ENCODE data around the gene IRX2. TPM values are rescaled to one million over a fixed set of nuclear protein-coding genes. Genes with fewer than 3 reads are reported as not detected.

IRX2 gene
- total and polyA plus RNA-seq, 2 donors (not counting 3 experiments of a cell fraction or from before 2014, with no cell fraction given) = not detected

DNA sequence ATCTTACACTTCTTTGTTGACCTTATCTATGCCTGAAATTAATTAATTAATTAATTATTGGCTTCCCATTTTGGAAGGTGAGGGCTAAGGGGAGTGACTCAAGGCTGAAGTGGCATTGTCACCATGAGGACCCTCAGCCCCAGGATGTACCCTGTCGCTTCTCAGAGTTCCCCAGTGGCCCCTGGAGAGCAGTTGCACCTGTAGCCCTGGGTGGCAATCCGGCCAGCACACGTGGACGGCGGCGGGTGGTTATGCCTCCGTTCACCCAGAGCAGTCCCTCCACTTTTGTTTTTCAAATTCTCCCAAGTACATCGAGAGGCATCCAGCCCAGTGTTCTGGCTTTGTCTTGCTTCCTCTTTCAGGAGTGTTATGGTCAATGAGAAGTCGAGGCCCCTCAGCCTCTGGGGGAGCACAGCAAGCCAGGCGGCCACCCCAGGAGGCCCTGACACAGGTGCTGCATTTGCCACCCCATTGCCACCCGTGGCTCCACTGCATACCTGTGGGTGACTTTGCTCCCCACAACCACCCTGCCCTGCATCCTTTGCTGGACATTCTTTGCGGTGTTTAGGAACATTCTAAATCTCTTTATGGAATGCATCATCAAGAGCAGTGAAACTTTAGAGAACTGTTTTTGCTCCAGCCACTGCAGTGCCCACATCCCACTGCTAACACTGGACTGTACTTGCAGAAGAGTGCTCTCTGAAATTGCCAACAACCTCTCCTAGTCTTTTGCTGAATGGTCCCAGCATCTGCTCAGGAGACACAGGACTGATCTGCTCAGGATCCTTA, 11.5 kb upstream of the IRX2 start:
- no peak overlapping the region for H3K4me3 ChIP-seq (replicated peaks in 1 of 3; ENCODE audit: insufficient read depth in 1 of 3, low read depth in 1 of 3, low read length in 3 of 3)
- no peak overlapping the region for H3K27ac ChIP-seq (ENCODE audit: insufficient read depth, low read depth, low read length)
- ChIA-PET CTCF (no interaction called here), POLR2A (no interaction called here)
- peaks cover under 1 to 2% of the 10 kb centered on the region in 2 experiments for H3K27me3 ChIP-seq (ENCODE audit: control insufficient read depth in 2 of 2, insufficient read depth in 2 of 2, low read length in 2 of 2)
- no TSS peak for BruUV-seq (replicated peaks)
- H3K4me1 ChIP-seq (ENCODE audit: control insufficient read depth, extremely low read depth, insufficient read depth, low read length) = no peaks in the 10 kb centered on the region
- peaks cover 2% of the 10 kb centered on the region for H3K9me3 ChIP-seq (replicated peaks; ENCODE audit: control insufficient read depth, insufficient read depth, low read length)
- H4K20me1 ChIP-seq (replicated peaks; ENCODE audit: control insufficient read depth, extremely low read depth, insufficient read depth, low read length) = no peaks in the 10 kb centered on the region
- DNase-seq (ENCODE audit: low read depth, low spot score) = no peak
- H3K9ac ChIP-seq (replicated peaks; ENCODE audit: extremely low read depth, insufficient read depth, low read length) = no peak overlapping the region
- H2AFZ ChIP-seq (ENCODE audit: low read depth, low read length) = no peak overlapping the region
- H3K4me2 ChIP-seq (ENCODE audit: insufficient read depth, low read length) = no peak overlapping the region
- dilution Hi-C loops (cut with MboI; ENCODE audit: extremely low pct_ligation_motif_present, low sequenced_read_pairs) (no loop called here), intact Hi-C loops (cut with micrococcal nuclease) (no loop called here)
- no peaks in the 10 kb centered on the region for H3K79me2 ChIP-seq (ENCODE audit: control insufficient read depth, insufficient read depth, low read length)
- no peak for TF ChIP-seq GATA2 (IDR thresholded peaks at IDR 0.05; ENCODE audit: insufficient read depth, insufficient read length, low read depth, low read length)
- no peak for TF ChIP-seq EZH2 (IDR thresholded peaks at IDR 0.05; ENCODE audit: borderline replicate concordance, low read depth, low read length, severe bottlenecking)
- no peak for TF ChIP-seq POLR2AphosphoS5 (IDR thresholded peaks at IDR 0.05; ENCODE audit: insufficient read depth, low read depth, low read length)
- no peak for TF ChIP-seq FOS (IDR thresholded peaks at IDR 0.05; ENCODE audit: borderline replicate concordance, insufficient read depth, low read length)
- TF ChIP-seq, protein P1, sequence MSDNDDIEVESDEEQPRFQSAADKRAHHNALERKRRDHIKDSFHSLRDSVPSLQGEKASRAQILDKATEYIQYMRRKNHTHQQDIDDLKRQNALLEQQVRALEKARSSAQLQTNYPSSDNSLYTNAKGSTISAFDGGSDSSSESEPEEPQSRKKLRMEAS (IDR thresholded peaks at IDR 0.05; ENCODE audit: insufficient read depth, insufficient read length) = no peak
- TF ChIP-seq JUN (IDR thresholded peaks at IDR 0.05; ENCODE audit: borderline replicate concordance, insufficient read depth, insufficient read length, low read depth) = no peak
- no peak for FAIRE-seq
- no peaks in the 10 kb centered on the region for H3K9me1 ChIP-seq (replicated peaks; ENCODE audit: control insufficient read depth, extremely low read depth, insufficient read depth, low read length)
- no peaks in the 10 kb centered on the region for H3K36me3 ChIP-seq (ENCODE audit: control insufficient read depth in 2 of 2, extremely low read depth in 1 of 2, insufficient read depth in 2 of 2, low read length in 2 of 2)
